CD4-positive, alpha-beta memory T cell (primary cell): ENCODE results near the gene IGSF23. TPM values are rescaled to one million over a fixed set of nuclear protein-coding genes. Genes with fewer than 3 reads are reported as not detected.

Experiments
- CTCF ChIA-PET: fragments of 350-600 bp; sonication (Branson Sonifier 250); formaldehyde crosslinking; loops from one replicate; lab custom pipeline; 2021; ENCODE audit warnings: inconsistent platforms; ENCODE audit not compliant: partially characterized antibody; lab: Charles Lee
- POLR2A ChIA-PET: fragments of 350-600 bp; sonication (Branson Sonifier 250); formaldehyde crosslinking; loops from one replicate; lab custom pipeline; 2021; ENCODE audit not compliant: partially characterized antibody; lab: Charles Lee
- DNase-seq, 5 donors: peaks; one replicate each; pipeline versions ENCODE4 v3.0.0 to v3.0.0-alpha.2; 2020 to 2022; ENCODE audit warnings: mixed read lengths in 1 of 5
- H3K27ac ChIP-seq: one replicate; pipeline ENCODE4 v1.7.0; 2013; ENCODE audit warnings: low read depth, low read length
- H3K27me3 ChIP-seq: 2 replicates; pipeline ENCODE4 v1.7.0; 2013; ENCODE audit warnings: mild to moderate bottlenecking, low read length, moderate library complexity; ENCODE audit not compliant: insufficient read depth
- H3K36me3 ChIP-seq: 2 replicates; pipeline ENCODE4 v1.7.0; 2013; ENCODE audit warnings: mild to moderate bottlenecking, low read length, moderate library complexity; ENCODE audit not compliant: insufficient read depth
- H3K4me1 ChIP-seq: 2 replicates; pipeline ENCODE4 v1.7.0; 2013; ENCODE audit warnings: mild to moderate bottlenecking, low read length, moderate library complexity; ENCODE audit not compliant: insufficient read depth
- H3K4me3 ChIP-seq, 2 donors: one replicate each; pipeline ENCODE4 v1.7.0; 2013; ENCODE audit warnings: low read length in 2 of 2, mild to moderate bottlenecking in 1 of 2
- H3K9me3 ChIP-seq, 2 donors: one replicate each; pipeline ENCODE4 v1.7.0; 2013; ENCODE audit warnings: low read length in 2 of 2, control low read depth in 1 of 2; ENCODE audit not compliant: control insufficient read depth in 1 of 2
- H3K27ac Mint-ChIP-seq, 7 donors: one replicate each; pipeline ENCODE4 v1.8.0; 2020 to 2021; ENCODE audit warnings: mixed read lengths in 7 of 7, mild to moderate bottlenecking in 6 of 7, inconsistent platforms in 3 of 7, moderate library complexity in 3 of 7
- H3K27me3 Mint-ChIP-seq, 2 donors: one replicate each; pipeline ENCODE4 v1.8.0; 2020 to 2021; ENCODE audit warnings: mixed read lengths in 2 of 2
- H3K36me3 Mint-ChIP-seq, 2 donors: one replicate each; pipeline ENCODE4 v1.8.0; 2020 to 2021; ENCODE audit warnings: mixed read lengths in 2 of 2, inconsistent platforms in 1 of 2, mild to moderate bottlenecking in 1 of 2
- H3K4me1 Mint-ChIP-seq, 4 donors: one replicate each; pipeline ENCODE4 v1.8.0; 2020 to 2021; ENCODE audit warnings: mixed read lengths in 4 of 4, mild to moderate bottlenecking in 1 of 4
- H3K4me3 Mint-ChIP-seq, 8 donors: one replicate each; pipeline ENCODE4 v1.8.0; 2020 to 2021; ENCODE audit warnings: mixed read lengths in 8 of 8, mild to moderate bottlenecking in 7 of 8, moderate library complexity in 6 of 8, inconsistent platforms in 3 of 8
- H3K9me3 Mint-ChIP-seq, 8 donors: one replicate each; pipeline ENCODE4 v1.8.0; 2020 to 2021; ENCODE audit warnings: mixed read lengths in 8 of 8, mild to moderate bottlenecking in 5 of 8, inconsistent platforms in 3 of 8, moderate library complexity in 1 of 8
- intact Hi-C: fragments of 100-400 bp; cut with micrococcal nuclease; formaldehyde crosslinking; loops from one replicate; pipeline ENCODE4 v1.15.1; 2023
- polyA plus RNA-seq, 2 donors: library from polyadenylated mRNA; unstranded; fragments of 300-500 nt; fragmentation: Illumina TruSeq; gene quantifications; one replicate each; pipeline ENCODE4 v1.2.3, GENCODE V29; 2021
- total RNA-seq, 2 experiments: library from RNA; stranded (reverse); gene quantifications; one replicate each; pipeline ENCODE4 v1.2.3, GENCODE V29; 2021

IGSF23 gene
- total and polyA plus RNA-seq, 4 experiments from 2014 or later: not detected

DNA sequence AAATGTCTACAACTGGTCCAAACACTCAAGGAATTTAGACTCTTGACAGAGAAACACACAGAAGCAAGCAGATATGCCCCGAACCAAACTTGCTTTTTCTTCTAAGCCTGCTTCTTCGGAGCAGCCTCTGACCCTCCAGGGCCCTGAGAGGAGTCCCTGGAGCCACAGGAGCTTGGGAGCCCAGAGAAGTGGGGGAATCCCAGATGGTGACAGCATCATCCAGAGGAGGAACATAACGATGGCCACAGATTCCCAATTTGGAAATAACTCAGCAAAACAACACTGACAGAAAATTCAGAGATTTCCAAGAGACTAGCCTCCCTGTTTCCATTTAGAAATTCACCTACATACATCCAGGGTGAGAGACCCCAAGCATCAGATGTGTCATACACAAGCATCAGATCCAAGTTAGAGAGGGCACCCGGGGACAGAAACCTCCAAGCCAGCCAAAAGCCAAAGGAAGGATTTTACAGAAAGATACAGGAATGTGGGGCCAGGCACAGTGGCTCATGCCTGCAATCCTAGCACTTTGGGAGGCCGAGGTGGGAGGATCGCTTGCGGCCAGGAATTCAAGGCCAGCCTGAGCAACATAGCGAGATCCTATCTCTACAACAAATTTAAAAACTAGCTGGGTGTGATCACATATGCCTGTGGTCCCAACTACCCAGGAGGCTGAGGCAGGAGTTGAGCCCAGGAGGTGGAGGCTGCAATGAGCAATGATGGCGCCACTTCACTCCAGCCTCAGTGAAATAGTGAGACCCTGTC is 28.3 kb downstream of the IGSF23 start:
- H3K4me1 ChIP-seq: peaks cover 6% of the 10 kb centered on the region
- POLR2A ChIA-PET: no interaction called here
- no peak overlapping the region for H3K27ac Mint-ChIP-seq

DNA sequence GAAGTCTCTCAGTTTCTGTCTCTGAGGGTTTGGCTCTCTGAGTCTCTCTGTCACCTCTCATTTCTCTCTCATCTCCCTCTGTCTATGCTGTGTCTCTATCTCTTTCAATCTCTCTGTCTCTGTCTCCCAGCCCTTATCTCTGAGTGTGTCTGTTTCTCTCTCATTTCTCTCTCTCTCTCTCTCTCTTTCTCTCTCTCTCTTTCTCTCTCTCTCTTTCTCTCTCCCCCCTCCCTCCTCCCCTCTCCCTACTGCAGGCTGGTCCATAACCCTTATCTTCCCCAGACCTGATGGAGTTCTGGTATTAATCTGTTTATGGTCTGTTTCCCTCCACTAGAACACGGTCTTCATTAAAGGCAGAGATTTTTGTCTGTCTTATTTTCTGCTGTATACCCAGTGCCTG is 29.0 kb downstream of the IGSF23 start:
- POLR2A ChIA-PET: no interaction called here
- Histone ChIP-seq H3K9me3 (no peaks in the 10 kb centered on the region), H3K36me3 (no peaks in the 10 kb centered on the region), H3K4me1 (peaks cover 6% of the 10 kb centered on the region), H3K27ac (no peak overlapping the region), H3K27me3 (no peaks in the 10 kb centered on the region), H3K4me3 (no peak overlapping the region)
- DNase-seq: no peak
- Mint-ChIP-seq H3K27ac (peak overlapping the region in 1 of 7 donors; percentile 51), H3K4me1 (peaks cover 0 to 10% (median 1%) of the 10 kb centered on the region in 4 donors), H3K36me3 (no peaks in the 10 kb centered on the region), H3K4me3 (no peak overlapping the region), H3K9me3 (no peaks in the 10 kb centered on the region), H3K27me3 (peaks cover 11 to 14% of the 10 kb centered on the region in 2 donors)
- intact Hi-C loops: no loop called here
- CTCF ChIA-PET: no interaction called here

More for the DNA sequence above, 28.3 kb downstream of the IGSF23 start:
- Mint-ChIP-seq H3K9me3 (no peaks in the 10 kb centered on the region), H3K27me3 (peaks cover 11 to 12% of the 10 kb centered on the region in 2 donors), H3K4me1 (peaks cover 0 to 10% (median 1%) of the 10 kb centered on the region in 4 donors), H3K4me3 (no peak overlapping the region), H3K36me3 (no peaks in the 10 kb centered on the region)
- Histone ChIP-seq H3K27ac (no peak overlapping the region), H3K9me3 (no peaks in the 10 kb centered on the region), H3K36me3 (no peaks in the 10 kb centered on the region), H3K4me3 (no peak overlapping the region), H3K27me3 (no peaks in the 10 kb centered on the region)
- DNase-seq: no peak
- CTCF ChIA-PET: no interaction called here
- intact Hi-C loops: no loop called here

DNA sequence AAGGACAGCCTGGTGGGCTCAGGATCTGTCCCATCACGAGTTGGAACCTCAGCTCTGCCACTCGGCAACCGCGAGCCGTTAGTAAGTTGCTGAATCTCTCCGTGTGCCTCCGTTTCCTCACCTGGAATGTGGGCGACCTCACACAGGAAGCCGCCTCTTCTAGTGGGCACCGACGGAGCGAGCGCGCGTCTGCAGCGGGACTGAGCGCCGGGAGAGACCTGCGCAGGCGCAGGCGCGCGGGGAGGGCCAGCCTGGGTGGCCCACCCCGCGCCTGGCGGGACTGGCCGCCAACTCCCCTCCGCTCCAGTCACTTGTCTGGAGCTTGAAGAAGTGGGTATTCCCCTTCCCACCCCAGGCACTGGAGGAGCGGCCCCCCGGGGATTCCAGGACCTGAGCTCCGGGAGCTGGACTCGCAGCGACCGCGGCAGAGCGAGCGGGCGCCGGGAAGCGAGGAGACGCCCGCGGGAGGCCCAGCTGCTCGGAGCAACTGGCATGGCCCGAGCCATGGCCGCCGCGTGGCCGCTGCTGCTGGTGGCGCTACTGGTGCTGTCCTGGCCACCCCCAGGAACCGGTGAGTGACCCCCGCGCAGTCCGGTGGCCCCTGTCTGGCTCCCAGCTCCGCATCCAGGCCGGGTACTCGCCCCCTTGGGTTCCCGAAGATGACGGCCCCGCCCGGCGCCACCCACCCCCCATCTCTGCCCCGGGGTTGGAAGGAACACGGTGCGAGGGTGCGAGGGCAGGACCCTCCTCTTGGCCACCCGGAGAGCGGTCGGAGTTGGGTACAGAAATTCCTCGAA is 30.4 kb downstream of the IGSF23 start, which contains the start of gene PVR:
TSS of gene PVR (plus strand) at position 306 of the 797 bp plus-strand sequence. CDS start at position 493, 187 bp downstream.
- H3K27me3 Mint-ChIP-seq: peaks cover 11% of the 10 kb centered on the region in 2 donors
- POLR2A ChIA-PET: no interaction called here
- Histone ChIP-seq H3K27me3 (no peaks in the 10 kb centered on the region), H3K27ac (no peak within 1 kb of the TSS), H3K4me1 (peaks cover 6% of the 10 kb centered on the region), H3K4me3 (no peak within 1 kb of the TSS), H3K36me3 (no peaks in the 10 kb centered on the region), H3K9me3 (no peaks in the 10 kb centered on the region)
- H3K4me3 Mint-ChIP-seq: peak within 1 kb of the TSS; percentile 50 to 81 (median 62)
- CTCF ChIA-PET: interaction anchor here (1.1 to 1.6 kb wide), 2 partner anchors 11 to 73 kb away, joined by 3 to 5 read pairs; no protein-coding TSS in a partner anchor
- H3K9me3 Mint-ChIP-seq: no peaks in the 10 kb centered on the region
- H3K27ac Mint-ChIP-seq: no peak within 1 kb of the TSS
- intact Hi-C loops: no loop called here
- H3K36me3 Mint-ChIP-seq: no peaks in the 10 kb centered on the region
- DNase-seq: no peak
- H3K4me1 Mint-ChIP-seq: peaks cover 0 to 10% (median 1%) of the 10 kb centered on the region in 4 donors

- ChIA-PET CTCF (interaction anchor here (0.7 to 1.6 kb wide), 3 partner anchors 9 to 30 kb away, joined by 3 to 5 read pairs (median 3); no protein-coding TSS in a partner anchor), POLR2A (no interaction called here)
- intact Hi-C loops: no loop called here
These were observed 31.1 kb downstream of the IGSF23 start for GRCh38 chr19:44644402-44645016.

GRCh38 chr19:44645407-44646048 is 32.2 kb downstream of the IGSF23 start:
- ChIA-PET CTCF (no interaction called here), POLR2A (no interaction called here)
- no peaks in the 10 kb centered on the region for H3K36me3 Mint-ChIP-seq
- Histone ChIP-seq H3K4me1 (peaks cover 6% of the 10 kb centered on the region), H3K4me3 (no peak overlapping the region), H3K27ac (no peak overlapping the region), H3K9me3 (no peaks in the 10 kb centered on the region), H3K36me3 (no peaks in the 10 kb centered on the region), H3K27me3 (no peaks in the 10 kb centered on the region)
- peaks cover 0 to 1% (median 0%) of the 10 kb centered on the region in 8 donors for H3K9me3 Mint-ChIP-seq
- no peak overlapping the region for H3K4me3 Mint-ChIP-seq
- no peak for DNase-seq
- peaks cover 0 to 10% (median 1%) of the 10 kb centered on the region in 4 donors for H3K4me1 Mint-ChIP-seq
- H3K27ac Mint-ChIP-seq: no peak overlapping the region
- intact Hi-C loops: no loop called here
- H3K27me3 Mint-ChIP-seq: peaks cover 10 to 11% of the 10 kb centered on the region in 2 donors

More at GRCh38 chr19:44644402-44645016, 31.1 kb downstream of the IGSF23 start:
- Histone ChIP-seq H3K4me1 (peaks cover 6% of the 10 kb centered on the region), H3K36me3 (no peaks in the 10 kb centered on the region), H3K27me3 (no peaks in the 10 kb centered on the region), H3K27ac (no peak overlapping the region), H3K9me3 (no peaks in the 10 kb centered on the region), H3K4me3 (no peak overlapping the region)
- Mint-ChIP-seq H3K27ac (no peak overlapping the region), H3K36me3 (no peaks in the 10 kb centered on the region), H3K4me3 (peak overlapping the region; percentile 31 to 81 (median 54)), H3K9me3 (no peaks in the 10 kb centered on the region), H3K27me3 (peaks cover 11% of the 10 kb centered on the region in 2 donors), H3K4me1 (peaks cover 0 to 10% (median 1%) of the 10 kb centered on the region in 4 donors)
- no peak for DNase-seq

DNA sequence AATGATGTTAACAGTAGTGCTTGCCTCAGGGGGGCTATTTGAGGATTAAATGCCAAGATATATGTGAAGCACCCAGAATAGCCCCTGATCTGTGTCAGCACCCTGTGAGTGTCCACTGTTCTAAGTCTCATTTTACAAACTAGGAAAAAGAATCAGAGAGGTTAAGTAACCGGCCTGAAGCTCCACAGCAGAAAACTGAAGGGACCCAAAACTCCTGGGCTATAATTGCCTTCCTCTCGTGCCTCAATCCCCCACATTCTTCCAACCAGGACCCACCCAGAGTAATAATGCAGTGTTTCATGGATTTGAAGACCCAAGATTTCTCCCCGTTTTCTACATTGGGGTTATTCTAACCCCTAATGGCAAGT is 32.7 kb downstream of the IGSF23 start:
- H3K27ac ChIP-seq: no peak overlapping the region
- H3K9me3 ChIP-seq: no peaks in the 10 kb centered on the region
- no peak for DNase-seq
- POLR2A ChIA-PET: no interaction called here
- H3K4me3 ChIP-seq: no peak overlapping the region
- CTCF ChIA-PET: no interaction called here
- Mint-ChIP-seq H3K27me3 (peaks cover 7 to 11% of the 10 kb centered on the region in 2 donors), H3K4me3 (no peak overlapping the region), H3K36me3 (no peaks in the 10 kb centered on the region), H3K27ac (no peak overlapping the region), H3K4me1 (peaks cover 0 to 10% (median 1%) of the 10 kb centered on the region in 4 donors), H3K9me3 (peaks cover 0 to 1% (median 0%) of the 10 kb centered on the region in 8 donors)
- peaks cover 6% of the 10 kb centered on the region for H3K4me1 ChIP-seq
- H3K27me3 ChIP-seq: no peaks in the 10 kb centered on the region
- no peaks in the 10 kb centered on the region for H3K36me3 ChIP-seq
- intact Hi-C loops: no loop called here
